ENCODE data around the gene ALAD.

ALAD gene

DNA sequence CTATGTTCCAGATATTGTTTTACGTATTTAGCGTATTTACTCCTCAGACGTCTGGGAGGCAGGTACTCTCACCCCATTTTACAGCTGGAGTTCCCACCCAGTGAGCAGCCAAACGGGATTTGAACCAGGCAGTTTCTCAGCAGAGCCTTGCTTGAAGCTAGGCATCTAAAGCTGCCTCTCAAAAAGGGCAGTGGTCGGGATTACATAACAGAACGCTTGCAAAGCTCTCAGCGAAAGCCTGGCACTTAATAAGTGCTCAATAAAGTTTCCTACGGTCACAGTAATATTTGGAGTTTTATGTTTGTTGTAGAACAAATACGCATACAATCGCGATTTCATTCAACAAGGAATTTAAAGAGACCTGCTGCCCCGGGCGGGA lies 52.0 kb downstream of the ALAD start:
- DNase-seq (ENCODE audit: low spot score) = no peak

DNA sequence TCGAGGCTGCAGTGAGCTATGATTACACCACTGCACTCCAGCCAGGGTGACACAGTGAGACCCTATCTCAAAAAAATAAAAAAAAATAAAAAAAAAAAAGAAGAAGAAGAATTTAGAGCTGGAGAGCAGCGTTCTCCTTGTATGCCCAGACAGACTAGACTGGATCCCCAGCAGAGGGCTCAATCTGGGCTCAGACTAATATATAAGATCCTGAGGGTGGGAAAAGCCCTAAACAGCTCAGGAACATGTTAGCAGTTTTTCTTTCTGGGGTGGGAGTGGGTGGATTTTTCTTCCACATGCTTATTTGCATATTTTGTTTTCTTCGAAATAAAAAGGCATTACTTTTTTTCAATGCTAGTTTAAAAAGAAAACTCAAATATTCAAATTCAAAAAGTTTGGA lies 52.6 kb downstream of the ALAD start:
- DNase-seq (ENCODE audit: low spot score) = no peak

DNA sequence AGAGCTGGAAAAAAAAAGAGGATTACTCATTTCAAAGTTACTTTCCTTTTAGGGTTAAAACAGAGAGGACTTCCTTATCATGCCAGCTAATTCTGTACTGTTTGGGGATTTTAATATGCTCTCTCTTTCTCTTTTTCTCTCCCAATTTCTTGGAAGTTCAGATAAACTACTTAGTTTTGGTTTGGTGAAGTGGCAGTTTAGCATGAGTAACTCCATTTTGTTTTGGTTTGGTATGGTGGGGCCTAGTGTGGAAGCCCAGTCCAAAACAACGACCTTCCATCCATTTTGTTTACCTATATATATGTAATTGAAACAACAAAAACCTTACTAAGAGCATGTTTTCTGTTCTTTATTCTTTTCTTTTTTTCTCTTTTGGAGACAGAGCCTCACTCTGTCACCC lies 55.4 kb downstream of the ALAD start:
- no peak for DNase-seq (ENCODE audit: low spot score)

DNA sequence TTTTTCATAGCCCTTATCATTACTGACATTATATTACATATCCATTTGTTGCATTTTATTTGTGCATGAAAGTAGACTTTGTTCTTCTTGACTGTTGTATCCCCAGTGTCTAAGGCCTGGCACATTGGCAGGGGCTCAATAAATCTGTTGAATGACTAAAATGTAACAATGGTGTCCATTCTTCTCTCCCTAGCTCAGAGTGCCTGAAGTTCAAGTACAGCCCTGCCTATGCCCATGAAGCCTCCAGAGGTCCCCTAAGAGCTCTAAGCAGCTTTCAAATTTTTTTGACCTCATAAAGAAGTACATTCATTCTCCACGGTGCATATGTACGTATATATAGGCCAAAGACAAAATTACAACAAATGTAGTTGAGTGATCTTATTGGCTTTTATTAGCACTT lies 55.9 kb downstream of the ALAD start:
- DNase-seq (ENCODE audit: low spot score) = no peak

DNA sequence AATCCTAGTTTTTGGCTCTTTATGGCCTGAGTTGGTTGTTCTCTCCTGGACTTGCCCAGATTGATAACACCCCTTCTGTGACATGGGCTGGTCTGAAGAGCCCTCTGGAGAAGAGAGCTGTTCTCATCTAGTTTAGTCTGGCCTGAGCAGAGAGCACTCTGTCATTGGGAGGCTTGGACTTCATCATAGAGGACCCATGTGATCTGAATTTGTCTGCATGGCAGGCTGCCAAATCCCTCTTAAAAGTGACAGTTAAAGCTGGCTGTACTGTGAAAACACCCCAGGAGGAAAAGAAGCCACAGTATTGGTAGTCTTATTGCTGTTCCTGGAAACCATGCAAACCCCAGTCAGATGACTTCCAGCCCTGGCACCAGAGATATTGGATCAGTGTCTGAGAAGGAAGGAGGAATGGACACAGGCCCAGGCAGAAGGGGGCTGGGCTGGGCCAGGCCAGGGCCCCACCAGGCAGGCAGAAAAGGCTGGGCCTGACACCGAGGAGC lies 57.3 kb downstream of the ALAD start:
- DNase-seq (ENCODE audit: low spot score) = peak; percentile 11

DNA sequence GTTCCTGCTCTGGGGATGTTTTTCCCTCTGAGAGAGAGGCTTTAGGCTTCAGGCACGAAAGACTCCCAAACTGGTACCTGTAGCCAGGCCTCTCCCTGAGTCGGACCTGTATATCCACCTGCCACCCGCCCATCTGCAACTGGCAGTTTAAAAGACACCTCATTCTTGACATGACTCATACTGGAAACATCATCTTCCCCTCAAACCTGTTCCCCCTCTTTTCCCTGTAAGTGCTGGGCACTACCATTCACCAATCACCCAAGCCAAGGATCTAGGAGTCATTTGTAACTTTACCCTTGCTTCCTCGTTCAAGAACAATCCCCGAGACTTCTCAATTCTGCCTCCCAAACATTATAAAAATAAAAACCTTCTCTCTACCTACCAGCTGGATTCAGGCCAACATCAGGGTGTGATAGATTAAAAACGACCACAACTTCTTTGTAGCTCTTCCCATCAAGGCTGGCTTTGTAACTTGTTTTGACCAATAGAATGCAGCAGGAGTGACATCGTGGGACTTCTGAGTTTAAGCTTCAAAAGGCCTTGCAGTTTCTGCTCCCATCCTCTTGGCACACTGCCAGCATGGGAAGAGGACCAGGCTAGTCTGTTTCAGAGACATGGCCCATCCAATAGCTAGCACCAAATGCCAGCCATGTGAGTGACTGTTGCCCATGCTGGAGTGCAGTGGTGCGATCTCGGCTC lies 59.2 kb downstream of the ALAD start:
- no peak for DNase-seq (ENCODE audit: low spot score)

DNA sequence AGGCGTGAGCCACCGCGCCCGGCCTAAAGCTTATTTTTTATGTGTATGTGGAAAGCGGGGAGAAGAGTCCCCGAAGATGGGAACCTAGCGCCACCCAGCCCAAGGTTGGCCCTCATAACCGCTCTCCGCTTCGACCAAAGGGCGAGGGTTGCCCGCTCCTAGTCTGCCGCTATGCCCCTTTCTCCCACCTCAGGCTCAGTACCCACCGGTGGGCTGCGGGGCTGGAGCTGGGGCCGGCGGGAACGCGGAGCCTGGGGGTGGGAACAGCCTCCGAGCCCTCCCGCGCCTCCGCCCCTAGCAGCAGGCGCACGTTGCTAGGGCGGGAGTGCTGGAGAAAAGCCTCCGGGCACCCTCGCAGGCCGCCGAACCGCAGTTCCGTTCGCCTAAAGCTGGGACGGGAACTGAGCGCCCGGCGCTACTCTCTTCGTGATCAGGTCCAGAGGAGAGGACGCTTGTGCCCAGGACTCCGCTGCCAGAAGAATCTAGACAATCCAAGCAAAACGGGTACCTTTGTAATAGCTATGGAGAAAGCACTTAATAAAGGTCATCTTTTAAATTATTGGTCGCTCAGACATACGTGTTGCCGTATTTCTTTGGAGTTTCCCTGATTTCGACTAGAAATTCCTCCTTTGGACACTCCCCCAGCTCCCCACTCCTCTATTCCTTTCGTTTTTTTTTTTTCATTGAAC lies 60.9 kb downstream of the ALAD start, which contains the start of gene WDR31:
WDR31 (minus strand) TSS at position 265 of the 689 bp plus-strand sequence. CDS start 8,253 bp downstream, outside the sequence.
- DNase-seq (ENCODE audit: low spot score) = peak; percentile 95

DNA sequence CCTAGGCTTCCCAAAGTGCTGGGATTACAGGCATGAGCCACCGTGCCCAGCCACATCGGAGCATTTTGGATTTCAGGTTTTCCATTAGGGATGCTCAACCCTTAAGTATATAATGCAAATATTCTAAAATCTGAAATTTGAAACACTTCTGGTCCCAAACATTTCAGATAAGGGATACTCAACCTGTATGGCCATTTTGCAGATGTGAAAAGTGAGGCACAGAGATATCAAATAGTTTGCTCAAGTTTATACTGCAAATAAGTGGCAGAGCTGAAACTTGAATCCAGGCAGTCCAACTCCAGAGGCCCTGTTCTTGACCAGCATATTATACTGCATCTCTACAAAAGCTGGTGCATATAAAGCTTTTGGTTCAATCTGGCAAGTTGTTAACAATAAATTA lies 63.4 kb downstream of the ALAD start:
- no peak for DNase-seq (ENCODE audit: low spot score)
